AG09319 (cell line): ENCODE data around the gene HS3ST3B1.

Source experiments
- DNase-seq: peaks from one replicate; pipeline ENCODE4 v3.0.0-alpha.2; 2010; ENCODE audit warnings: low read depth; ENCODE audit errors: extremely low read depth
- TF ChIP-seq, protein P1 (sequence below): IDR thresholded peaks from 2 replicates; pipeline ENCODE4 v1.5.1; 2011; ENCODE audit warnings: low read depth, mild to moderate bottlenecking, inconsistent platforms, low read length, moderate library complexity

The HS3ST3B1 gene

DNA sequence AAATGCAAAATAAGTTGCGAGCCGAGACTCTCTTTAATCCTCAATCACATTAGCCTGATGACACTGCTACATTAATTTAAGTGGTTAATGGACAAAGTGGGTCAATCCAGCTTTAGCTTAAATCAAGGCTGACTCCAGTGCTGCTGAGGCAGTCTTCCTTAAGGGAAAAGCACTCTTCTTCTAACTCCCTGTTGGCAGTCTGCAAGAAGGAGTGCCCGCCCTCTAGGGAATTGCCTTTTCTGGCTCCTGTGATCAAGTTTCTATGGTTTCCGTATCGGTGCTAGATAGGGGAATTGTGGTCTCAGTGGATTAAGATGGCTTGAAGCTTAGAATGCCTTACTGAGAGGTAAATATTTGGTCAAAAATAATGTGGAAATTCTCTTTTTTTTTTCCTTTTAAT is 41.0 kb downstream of the HS3ST3B1 start:
- TF ChIP-seq, protein P1, sequence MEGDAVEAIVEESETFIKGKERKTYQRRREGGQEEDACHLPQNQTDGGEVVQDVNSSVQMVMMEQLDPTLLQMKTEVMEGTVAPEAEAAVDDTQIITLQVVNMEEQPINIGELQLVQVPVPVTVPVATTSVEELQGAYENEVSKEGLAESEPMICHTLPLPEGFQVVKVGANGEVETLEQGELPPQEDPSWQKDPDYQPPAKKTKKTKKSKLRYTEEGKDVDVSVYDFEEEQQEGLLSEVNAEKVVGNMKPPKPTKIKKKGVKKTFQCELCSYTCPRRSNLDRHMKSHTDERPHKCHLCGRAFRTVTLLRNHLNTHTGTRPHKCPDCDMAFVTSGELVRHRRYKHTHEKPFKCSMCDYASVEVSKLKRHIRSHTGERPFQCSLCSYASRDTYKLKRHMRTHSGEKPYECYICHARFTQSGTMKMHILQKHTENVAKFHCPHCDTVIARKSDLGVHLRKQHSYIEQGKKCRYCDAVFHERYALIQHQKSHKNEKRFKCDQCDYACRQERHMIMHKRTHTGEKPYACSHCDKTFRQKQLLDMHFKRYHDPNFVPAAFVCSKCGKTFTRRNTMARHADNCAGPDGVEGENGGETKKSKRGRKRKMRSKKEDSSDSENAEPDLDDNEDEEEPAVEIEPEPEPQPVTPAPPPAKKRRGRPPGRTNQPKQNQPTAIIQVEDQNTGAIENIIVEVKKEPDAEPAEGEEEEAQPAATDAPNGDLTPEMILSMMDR = no peak
- no peak for DNase-seq

DNA sequence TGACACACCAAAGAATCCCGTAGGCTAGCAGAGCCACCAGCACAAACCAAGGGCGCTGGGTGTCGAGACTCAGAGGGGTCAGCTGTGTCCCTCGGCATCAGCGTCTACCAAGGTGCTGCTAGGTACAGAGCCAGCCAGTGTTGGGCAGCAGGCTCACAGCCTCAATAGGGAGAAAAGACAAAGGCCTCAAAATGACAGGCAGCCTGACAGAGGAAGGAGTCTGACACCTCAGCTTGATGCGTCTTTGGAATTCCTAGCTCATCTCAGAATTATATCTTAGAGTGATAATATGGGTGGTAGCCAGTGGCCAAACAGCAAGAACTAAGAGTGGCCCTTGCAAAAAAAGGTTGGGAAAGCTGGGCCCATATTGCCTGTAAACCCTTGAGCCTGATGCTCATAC is 45.9 kb downstream of the HS3ST3B1 start:
- TF ChIP-seq, protein P1 = no peak
- DNase-seq = no peak

- TF ChIP-seq, protein P1 = no peak
- no peak for DNase-seq
Observed at GRCh38 chr17:14351493-14351892, 50.6 kb downstream of the HS3ST3B1 start.

DNA sequence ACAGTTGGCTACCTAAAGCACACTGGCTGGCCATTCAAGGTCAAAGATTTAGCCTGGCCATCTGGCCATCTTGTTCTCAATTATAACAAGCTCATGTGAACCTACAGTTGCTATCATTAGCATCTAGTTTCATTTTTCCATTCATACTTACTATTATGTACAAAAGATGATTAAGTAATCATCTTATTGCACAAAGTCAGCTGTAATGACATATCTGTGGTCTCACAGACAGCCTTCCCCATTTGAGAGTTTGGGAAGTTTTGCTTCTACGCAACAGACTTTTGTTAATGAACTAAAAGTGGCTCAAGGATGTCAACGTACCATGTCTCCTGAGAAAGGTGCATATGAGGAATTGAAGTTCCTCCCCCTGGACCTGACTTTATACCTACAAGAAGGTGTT is 51.3 kb downstream of the HS3ST3B1 start:
- no peak for DNase-seq
- TF ChIP-seq, protein P1 = no peak

GRCh38 chr17:14353861-14354474 is 53.1 kb downstream of the HS3ST3B1 start:
- DNase-seq = no peak
- TF ChIP-seq, protein P1 = no peak

DNA sequence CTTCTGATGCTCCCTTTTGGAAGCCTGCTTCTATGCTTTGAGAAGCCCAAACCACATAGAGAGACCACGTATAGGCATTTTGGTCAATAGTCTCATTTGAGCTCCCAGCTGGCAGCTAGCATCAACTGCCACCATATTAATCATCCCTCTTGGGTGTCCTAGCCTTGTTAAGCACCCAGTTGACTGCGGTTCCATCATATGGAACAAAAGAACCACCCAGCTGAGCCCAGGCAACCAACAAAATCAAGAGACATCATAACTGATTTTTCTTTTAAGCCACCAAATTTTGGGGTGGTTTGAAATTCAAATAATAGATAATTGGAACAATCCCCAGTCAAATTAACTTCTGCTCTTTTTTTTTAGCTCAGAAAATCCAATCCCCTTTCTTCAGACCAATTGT is 53.9 kb downstream of the HS3ST3B1 start:
- TF ChIP-seq, protein P1 = no peak
- DNase-seq = no peak

GRCh38 chr17:14355556-14355955 is 54.7 kb downstream of the HS3ST3B1 start:
- TF ChIP-seq, protein P1 = no peak
- DNase-seq = no peak
